ENCODE results near the gene MTARC2.

GRCh38 chr1:220748089-220748934, at the start of gene MTARC2:
- TF ChIP-seq EZH2phosphoT487 (IDR thresholded peaks at IDR 0.05; ENCODE audit: low read depth) (no peak), CTCF (IDR thresholded peaks at IDR 0.05; ENCODE audit: low read depth, low read length) (no peak)

Data from OCI-LY3 (cell line).